Prostate gland (tissue), 2 donors: ENCODE measurements around the gene GOLGA6A. TPM values are rescaled to one million over a fixed set of nuclear protein-coding genes. Genes with fewer than 3 reads are reported as not detected.

ENCODE experiments used
- DNase-seq: peaks from one replicate; pipeline ENCODE4 v3.0.0-alpha.2; 2019; ENCODE audit warnings: low spot score
- H3K27ac ChIP-seq, 2 donors: fragments of 200-600 bp; sonication (generic); 2 replicates each; pipeline ENCODE4 v1.5.1; 2017 to 2019
- H3K27me3 ChIP-seq: fragments of 200-600 bp; sonication (generic); replicated peaks from 2 replicates; pipeline ENCODE4 v1.5.1; 2019; ENCODE audit not compliant: insufficient read depth
- H3K36me3 ChIP-seq, 2 donors: fragments of 200-600 bp; sonication (generic); 1 replicate in 1 of 2; 2 replicates in 1 of 2; pipeline versions ENCODE4 v1.5.1 to v1.8.1; 2017 to 2019
- H3K4me1 ChIP-seq: fragments of 200-600 bp; sonication (generic); replicated peaks from 2 replicates; pipeline ENCODE4 v1.5.1; 2019
- H3K4me3 ChIP-seq, 2 donors: fragments of 200-600 bp; sonication (generic); 2 replicates each; pipeline ENCODE4 v1.5.1; 2017 to 2019
- H3K9me3 ChIP-seq: fragments of 200-600 bp; sonication (generic); 2 replicates; pipeline ENCODE4 v1.5.1; 2017
- POLR2A ChIP-seq: fragments of 450-650 bp; IDR thresholded peaks from one replicate; pipeline ENCODE4 v1.6.1; 2016; ENCODE audit warnings: antibody characterized with exemption, mild to moderate bottlenecking
- POLR2AphosphoS5 ChIP-seq: sonication (generic); formaldehyde crosslinking; IDR thresholded peaks from one replicate; pipeline ENCODE4 v1.6.1; 2017; ENCODE audit warnings: antibody characterized with exemption
- WGBS: methylation state at CpG from one replicate; pipeline ENCODE4 v1.1.5; 2018; 5-methylcytosine and 5-hydroxymethylcytosine counted together
- intact Hi-C: fragments of 100-400 bp; cut with DNase I; formaldehyde crosslinking; loops from one replicate; pipeline ENCODE4 v1.14.2; 2022
- total RNA-seq, 2 donors: library from RNA; depleted of rRNA; stranded (reverse); fragments of >200 nt; gene quantifications; one replicate each; pipeline ENCODE4 v1.1.0, GENCODE V29; 2016
- TF ChIP-seq, protein P1 (sequence below), 4 experiments: fragments of 200-600 bp in 2 of 4; fragments of 450-650 bp in 2 of 4; sonication (generic) in 2 of 4; IDR thresholded peaks; 1 replicate in 3 of 4; 2 replicates in 1 of 4; pipeline ENCODE4 v1.5.1; 2016 to 2019; ENCODE audit warnings: antibody characterized with exemption in 4 of 4, mild to moderate bottlenecking in 2 of 4, moderate library complexity in 2 of 4

The GOLGA6A gene
- total RNA-seq, 2 donors from 2014 or later = 4.4 TPM; not detected in 1

DNA sequence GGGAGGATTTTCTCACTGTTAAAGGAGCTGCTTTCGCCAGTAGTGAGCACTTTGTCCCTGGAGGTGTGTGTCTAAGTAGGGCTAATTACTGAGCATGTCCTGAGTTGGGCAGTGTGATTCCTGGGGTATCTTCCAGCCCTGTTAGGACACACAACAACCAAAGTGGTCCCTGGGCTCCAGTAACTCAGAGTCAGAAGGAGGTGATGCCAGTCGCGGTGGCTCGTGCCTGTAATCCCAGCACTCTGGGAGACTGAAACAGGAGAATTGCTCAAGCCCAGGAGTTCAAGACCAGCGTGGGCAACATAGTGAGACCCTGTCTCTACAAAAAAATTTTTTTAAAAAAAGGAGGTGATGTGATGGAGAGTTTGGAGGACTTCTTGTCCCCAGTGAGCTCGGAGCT lies 50.3 kb downstream of the GOLGA6A start:
- no peak overlapping the region for H3K27ac ChIP-seq
- no peaks in the 10 kb centered on the region for H3K9me3 ChIP-seq
- no peak overlapping the region for H3K4me3 ChIP-seq
- intact Hi-C loops = no loop called here
- TF ChIP-seq, protein P1, sequence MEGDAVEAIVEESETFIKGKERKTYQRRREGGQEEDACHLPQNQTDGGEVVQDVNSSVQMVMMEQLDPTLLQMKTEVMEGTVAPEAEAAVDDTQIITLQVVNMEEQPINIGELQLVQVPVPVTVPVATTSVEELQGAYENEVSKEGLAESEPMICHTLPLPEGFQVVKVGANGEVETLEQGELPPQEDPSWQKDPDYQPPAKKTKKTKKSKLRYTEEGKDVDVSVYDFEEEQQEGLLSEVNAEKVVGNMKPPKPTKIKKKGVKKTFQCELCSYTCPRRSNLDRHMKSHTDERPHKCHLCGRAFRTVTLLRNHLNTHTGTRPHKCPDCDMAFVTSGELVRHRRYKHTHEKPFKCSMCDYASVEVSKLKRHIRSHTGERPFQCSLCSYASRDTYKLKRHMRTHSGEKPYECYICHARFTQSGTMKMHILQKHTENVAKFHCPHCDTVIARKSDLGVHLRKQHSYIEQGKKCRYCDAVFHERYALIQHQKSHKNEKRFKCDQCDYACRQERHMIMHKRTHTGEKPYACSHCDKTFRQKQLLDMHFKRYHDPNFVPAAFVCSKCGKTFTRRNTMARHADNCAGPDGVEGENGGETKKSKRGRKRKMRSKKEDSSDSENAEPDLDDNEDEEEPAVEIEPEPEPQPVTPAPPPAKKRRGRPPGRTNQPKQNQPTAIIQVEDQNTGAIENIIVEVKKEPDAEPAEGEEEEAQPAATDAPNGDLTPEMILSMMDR (IDR thresholded peaks at IDR 0.05) = no peak
- TF ChIP-seq POLR2A = no peak
- H3K36me3 ChIP-seq = peaks cover 0 to 15% of the 10 kb centered on the region in 2 donors
- DNase-seq = no peak
- H3K27me3 ChIP-seq = no peaks in the 10 kb centered on the region
- 91% methylated on average over 6 of the region's 6 CpGs for WGBS
- H3K4me1 ChIP-seq = no peaks in the 10 kb centered on the region

DNA sequence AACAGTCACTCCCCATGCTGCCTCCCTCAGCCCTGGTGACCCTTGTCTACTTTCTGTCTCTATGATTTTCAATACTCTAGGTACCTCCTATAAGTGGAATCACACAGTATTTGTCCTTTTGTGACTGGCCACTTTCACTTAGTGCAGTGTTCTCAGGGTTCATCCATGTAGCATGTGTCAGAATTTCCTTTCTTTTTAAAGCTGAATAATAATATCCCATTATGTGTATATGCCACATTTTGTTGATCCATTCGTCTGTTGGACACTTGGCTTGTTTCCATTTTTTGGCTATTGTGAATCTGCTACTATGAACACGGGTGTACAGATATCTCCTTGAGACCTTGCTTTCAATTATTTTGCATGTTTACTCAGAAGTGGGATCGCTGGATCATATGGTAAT lies 53.7 kb downstream of the GOLGA6A start:
- Histone ChIP-seq H3K4me3 (no peak overlapping the region), H3K36me3 (peaks cover 0 to 1% of the 10 kb centered on the region in 2 donors), H3K27me3 (no peaks in the 10 kb centered on the region), H3K9me3 (no peaks in the 10 kb centered on the region), H3K27ac (no peak overlapping the region), H3K4me1 (peaks cover 9% of the 10 kb centered on the region)
- TF ChIP-seq POLR2AphosphoS5 (no peak), POLR2A (no peak)
- intact Hi-C loops = no loop called here
- DNase-seq = no peak
- 62% methylated on average over 3 of the region's 3 CpGs for WGBS

DNA sequence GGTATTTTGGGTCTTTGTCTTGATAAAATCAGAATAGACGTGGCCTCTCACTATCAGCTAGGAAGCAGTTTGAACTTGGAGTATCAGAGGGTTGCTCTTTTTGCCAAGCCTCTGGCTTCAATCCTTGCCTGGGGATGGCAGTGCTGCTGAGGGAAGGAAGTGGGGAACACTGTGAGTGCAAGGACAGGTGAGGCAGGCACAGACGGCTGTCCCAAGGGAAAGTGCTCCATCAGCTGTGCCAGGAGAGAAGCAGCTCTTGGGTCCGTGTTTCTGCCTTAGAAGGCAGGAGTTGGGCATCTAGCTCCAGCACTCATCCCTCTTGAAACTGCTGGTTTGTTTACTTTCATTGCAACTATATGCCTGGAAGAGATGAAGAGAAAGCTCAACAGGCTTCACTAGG lies 54.7 kb downstream of the GOLGA6A start:
- intact Hi-C loops = no loop called here
- no peak for TF ChIP-seq POLR2A
- TF ChIP-seq POLR2AphosphoS5 = no peak
- TF ChIP-seq, protein P1 (IDR thresholded peaks at IDR 0.05) = no peak
- Histone ChIP-seq H3K9me3 (no peaks in the 10 kb centered on the region), H3K27ac (no peak overlapping the region), H3K36me3 (peaks cover 0 to 11% of the 10 kb centered on the region in 2 donors), H3K4me1 (peaks cover 9% of the 10 kb centered on the region), H3K4me3 (no peak overlapping the region), H3K27me3 (no peaks in the 10 kb centered on the region)
- DNase-seq = no peak
- WGBS = 60% methylated on average over 3 of the region's 3 CpGs

DNA sequence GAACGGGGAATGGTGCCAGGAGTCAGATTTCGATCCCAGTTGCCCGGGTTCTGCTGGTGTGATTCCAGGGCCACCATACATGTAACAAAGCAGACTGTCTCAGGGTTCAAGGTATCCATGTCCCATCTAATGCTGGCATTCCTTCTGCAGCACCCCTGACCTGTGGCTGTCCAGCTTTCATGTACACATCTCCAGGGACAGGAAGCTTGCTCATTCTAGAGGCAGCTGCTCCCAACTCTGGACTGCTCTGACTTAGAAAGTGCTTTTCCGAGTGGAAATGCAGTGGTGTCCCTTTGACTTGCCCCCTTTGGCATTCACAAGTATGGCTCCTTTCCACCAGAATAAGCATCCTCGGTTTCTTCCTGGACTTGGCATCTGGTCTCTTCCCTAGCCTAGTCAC lies 56.9 kb downstream of the GOLGA6A start:
- no peak overlapping the region for H3K27ac ChIP-seq
- TF ChIP-seq POLR2A (no peak), POLR2AphosphoS5 (no peak)
- TF ChIP-seq, protein P1 (IDR thresholded peaks at IDR 0.05) = no peak
- H3K36me3 ChIP-seq = peaks cover 0 to 11% of the 10 kb centered on the region in 2 donors

DNA sequence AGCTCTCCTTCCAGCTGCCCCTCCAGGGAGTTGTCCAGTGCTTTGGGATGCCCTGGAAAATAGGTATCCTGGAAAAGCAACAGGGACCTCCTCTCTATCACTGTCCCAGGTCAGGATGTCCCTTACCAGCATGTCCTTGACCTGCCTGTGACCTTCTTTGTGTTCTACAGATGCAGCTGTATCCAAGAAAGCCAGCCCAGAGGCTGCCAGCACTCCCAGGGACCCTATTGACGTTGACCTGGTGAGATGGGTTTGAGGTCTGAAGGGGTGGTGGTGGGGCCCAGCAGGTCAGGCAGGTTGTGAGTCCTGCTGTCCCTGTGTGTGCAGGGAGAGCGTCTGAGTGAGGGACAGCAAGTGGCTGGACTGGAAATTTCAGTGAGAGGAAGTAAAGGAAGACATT lies 57.7 kb downstream of the GOLGA6A start:
- H3K4me3 ChIP-seq = no peak overlapping the region
- 69% methylated on average over 2 of the region's 2 CpGs for WGBS
- TF ChIP-seq, protein P1 (IDR thresholded peaks at IDR 0.05) = no peak
- TF ChIP-seq POLR2A (no peak), POLR2AphosphoS5 (no peak)
- no peak for DNase-seq
- intact Hi-C loops = no loop called here
- H3K4me1 ChIP-seq = peaks cover 9% of the 10 kb centered on the region
- H3K27ac ChIP-seq = peak overlapping the region in 1 of 2 donors; percentile 17
- H3K27me3 ChIP-seq = no peaks in the 10 kb centered on the region
- no peaks in the 10 kb centered on the region for H3K9me3 ChIP-seq
- H3K36me3 ChIP-seq = peaks cover 0 to 11% of the 10 kb centered on the region in 2 donors

More for the DNA sequence above, 56.9 kb downstream of the GOLGA6A start:
- no peak overlapping the region for H3K4me3 ChIP-seq
- intact Hi-C loops = no loop called here
- H3K27me3 ChIP-seq = no peaks in the 10 kb centered on the region
- peaks cover 9% of the 10 kb centered on the region for H3K4me1 ChIP-seq
- no peaks in the 10 kb centered on the region for H3K9me3 ChIP-seq
- DNase-seq = no peak
- WGBS = 45% methylated on average over 5 of the region's 5 CpGs
